Neural progenitor cell (in vitro differentiated cells): Measurements from ENCODE around the gene MYCBP2. TPM values are rescaled to one million over a fixed set of nuclear protein-coding genes. Genes with fewer than 3 reads are reported as not detected.

Experiments
- DNase-seq: peaks from one replicate; pipeline ENCODE4 v3.0.0-alpha.2; 2016; ENCODE audit warnings: low spot score
- H2AFZ ChIP-seq: fragments of 200-600 bp; sonication (generic); replicated peaks from 2 replicates; pipeline ENCODE4 v1.6.1; 2016; ENCODE audit warnings: antibody characterized with exemption
- H3F3A ChIP-seq: fragments of 200-600 bp; sonication (generic); 2 replicates; pipeline ENCODE4 v1.6.1; 2016; ENCODE audit warnings: antibody characterized with exemption, low read depth
- H3K27ac ChIP-seq: fragments of 200-600 bp; sonication (generic); 2 replicates; pipeline ENCODE4 v1.5.1; 2016; ENCODE audit warnings: mild to moderate bottlenecking
- H3K27me3 ChIP-seq: fragments of 200-600 bp; sonication (generic); 2 replicates; pipeline ENCODE4 v1.6.1; 2016; ENCODE audit warnings: mild to moderate bottlenecking, moderate library complexity
- H3K36me3 ChIP-seq: fragments of 200-600 bp; sonication (generic); 2 replicates; pipeline ENCODE4 v1.5.1; 2016
- H3K4me1 ChIP-seq: fragments of 200-600 bp; sonication (generic); 2 replicates; pipeline ENCODE4 v1.6.1; 2016; ENCODE audit warnings: mixed run types
- H3K4me2 ChIP-seq: fragments of 200-600 bp; sonication (generic); 2 replicates; pipeline ENCODE4 v1.6.1; 2016
- H3K4me3 ChIP-seq: fragments of 200-600 bp; sonication (generic); 2 replicates; pipeline ENCODE4 v1.5.1; 2016
- H3K79me2 ChIP-seq: fragments of 200-600 bp; sonication (generic); 2 replicates; pipeline ENCODE4 v1.6.1; 2016; ENCODE audit warnings: low read depth
- H3K9ac ChIP-seq: fragments of 200-600 bp; sonication (generic); 2 replicates; pipeline ENCODE4 v1.6.1; 2016
- H3K9me3 ChIP-seq: fragments of 200-600 bp; sonication (generic); 2 replicates; pipeline ENCODE4 v1.5.1; 2016; ENCODE audit warnings: low read depth
- H4K20me1 ChIP-seq: fragments of 200-600 bp; sonication (generic); 2 replicates; pipeline ENCODE4 v1.6.1; 2016; ENCODE audit warnings: low read depth
- H3K27ac Mint-ChIP-seq: 3 replicates; pipeline ENCODE4 v1.8.0; 2021; ENCODE audit warnings: mixed read lengths
- H3K27me3 Mint-ChIP-seq: 2 replicates; pipeline ENCODE4 v1.8.0; 2022; ENCODE audit warnings: low read depth, mild to moderate bottlenecking, inconsistent platforms, moderate library complexity, mixed read lengths; ENCODE audit not compliant: insufficient read depth
- H3K36me3 Mint-ChIP-seq: 3 replicates; pipeline ENCODE4 v1.8.0; 2021; ENCODE audit warnings: mixed read lengths
- H3K4me1 Mint-ChIP-seq: 3 replicates; pipeline ENCODE4 v1.8.0; 2021; ENCODE audit warnings: mixed read lengths
- H3K4me3 Mint-ChIP-seq: 3 replicates; pipeline ENCODE4 v1.8.0; 2021; ENCODE audit warnings: mild to moderate bottlenecking, moderate library complexity, mixed read lengths
- H3K9me3 Mint-ChIP-seq: 3 replicates; pipeline ENCODE4 v1.8.0; 2020; ENCODE audit warnings: mixed read lengths
- CTCF ChIP-seq: fragments of 200-600 bp; sonication (generic); IDR thresholded peaks from 2 replicates; pipeline ENCODE4 v1.5.1; 2017; ENCODE audit warnings: antibody characterized with exemption, mild to moderate bottlenecking
- EZH2 ChIP-seq: fragments of 200-600 bp; sonication (generic); IDR thresholded peaks from 2 replicates; pipeline ENCODE4 v1.6.1; 2017; ENCODE audit warnings: antibody characterized with exemption, mild to moderate bottlenecking, moderate library complexity
- EZH2phosphoT487 ChIP-seq: fragments of 200-600 bp; sonication (generic); IDR thresholded peaks from 2 replicates; pipeline ENCODE4 v1.6.1; 2017; ENCODE audit warnings: antibody characterized with exemption
- total RNA-seq: library from RNA; depleted of rRNA; stranded (reverse); fragments of >200 nt; gene quantifications from 2 replicates; pipeline ENCODE4 v1.2.3, GENCODE V29; 2015; ENCODE audit warnings: low replicate concordance

The MYCBP2 gene
- total RNA-seq, 1 donor from 2014 or later, result 37.8 TPM

- Histone ChIP-seq H3K27me3 (no peaks in the 10 kb centered on the region), H2AFZ (no peak overlapping the region), H3K9ac (no peak overlapping the region), H3K4me3 (peak overlapping the region; percentile 33), H4K20me1 (peaks cover 9% of the 10 kb centered on the region), H3K36me3 (no peaks in the 10 kb centered on the region), H3K79me2 (no peaks in the 10 kb centered on the region), H3F3A (peaks cover 34% of the 10 kb centered on the region), H3K4me2 (peak overlapping the region; percentile 72), H3K9me3 (no peaks in the 10 kb centered on the region), H3K4me1 (peaks cover 39% of the 10 kb centered on the region), H3K27ac (peak overlapping the region; percentile 91)
- peaks cover 34% of the 10 kb centered on the region for H3K4me1 Mint-ChIP-seq
- H3K4me3 Mint-ChIP-seq, result peak overlapping the region; percentile 19
- DNase-seq, result peak; percentile 73
- H3K9me3 Mint-ChIP-seq, result no peaks in the 10 kb centered on the region
- H3K27ac Mint-ChIP-seq, result peak overlapping the region; percentile 80
- peaks cover 4% of the 10 kb centered on the region for H3K27me3 Mint-ChIP-seq
- peaks cover 47% of the 10 kb centered on the region for H3K36me3 Mint-ChIP-seq
- TF ChIP-seq EZH2phosphoT487 (no peak), EZH2 (no peak), CTCF (no peak)
Observed at GRCh38 chr13:77048681-77049080, 278.2 kb downstream of the MYCBP2 start.

DNA sequence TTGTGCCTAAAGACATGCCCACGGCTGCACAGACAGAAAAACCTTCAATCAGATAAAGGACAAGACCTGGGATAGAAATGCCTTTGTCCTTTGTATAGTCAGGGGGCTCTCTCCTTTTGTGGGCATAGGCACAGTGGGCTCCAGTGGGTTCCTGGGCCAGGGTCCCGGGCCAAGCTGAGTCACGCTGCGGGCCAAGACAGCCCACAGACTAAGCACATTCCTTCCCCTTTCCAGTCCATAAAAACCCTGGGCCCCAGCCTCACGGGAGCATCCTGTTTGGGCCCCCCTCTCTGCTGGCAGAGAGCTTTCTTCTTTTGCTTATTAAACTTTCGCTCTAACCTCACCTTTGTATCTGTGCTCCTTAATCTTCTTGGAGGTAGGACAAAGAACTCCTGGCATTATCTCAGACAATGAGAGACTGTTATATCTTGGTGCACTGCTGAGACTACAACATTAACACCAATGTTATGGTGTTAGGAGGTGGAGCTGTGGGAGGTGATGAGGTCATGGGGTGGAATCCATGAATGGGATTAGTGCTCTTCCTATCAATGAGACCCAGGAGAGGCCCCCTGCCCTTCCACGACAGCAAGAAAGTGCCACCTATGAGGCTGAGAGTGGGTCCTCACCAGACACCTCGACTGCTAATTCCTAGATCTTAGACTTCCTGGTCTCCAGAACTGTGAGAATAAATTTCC, 279.1 kb downstream of the MYCBP2 start:
- no peak overlapping the region for H2AFZ ChIP-seq
- no peaks in the 10 kb centered on the region for H3K9me3 ChIP-seq
- no peaks in the 10 kb centered on the region for H3K79me2 ChIP-seq
- H3K27ac ChIP-seq, result peak overlapping the region; percentile 91
- peak overlapping the region; percentile 33 for H3K4me3 ChIP-seq
- TF ChIP-seq EZH2, result no peak
- no peak for TF ChIP-seq CTCF
- peak; percentile 80 for TF ChIP-seq EZH2phosphoT487
- H3K9ac ChIP-seq, result no peak overlapping the region
- Mint-ChIP-seq H3K27ac (no peak overlapping the region), H3K27me3 (peaks cover 4% of the 10 kb centered on the region), H3K4me1 (peaks cover 34% of the 10 kb centered on the region), H3K36me3 (peaks cover 50% of the 10 kb centered on the region), H3K4me3 (no peak overlapping the region), H3K9me3 (no peaks in the 10 kb centered on the region)
- DNase-seq, result peak; percentile 71
- H3K36me3 ChIP-seq, result no peaks in the 10 kb centered on the region
- no peaks in the 10 kb centered on the region for H3K27me3 ChIP-seq
- H3K4me2 ChIP-seq, result peak overlapping the region; percentile 72
- H4K20me1 ChIP-seq, result peaks cover 9% of the 10 kb centered on the region
- H3F3A ChIP-seq, result peaks cover 34% of the 10 kb centered on the region
- H3K4me1 ChIP-seq, result peaks cover 39% of the 10 kb centered on the region

DNA sequence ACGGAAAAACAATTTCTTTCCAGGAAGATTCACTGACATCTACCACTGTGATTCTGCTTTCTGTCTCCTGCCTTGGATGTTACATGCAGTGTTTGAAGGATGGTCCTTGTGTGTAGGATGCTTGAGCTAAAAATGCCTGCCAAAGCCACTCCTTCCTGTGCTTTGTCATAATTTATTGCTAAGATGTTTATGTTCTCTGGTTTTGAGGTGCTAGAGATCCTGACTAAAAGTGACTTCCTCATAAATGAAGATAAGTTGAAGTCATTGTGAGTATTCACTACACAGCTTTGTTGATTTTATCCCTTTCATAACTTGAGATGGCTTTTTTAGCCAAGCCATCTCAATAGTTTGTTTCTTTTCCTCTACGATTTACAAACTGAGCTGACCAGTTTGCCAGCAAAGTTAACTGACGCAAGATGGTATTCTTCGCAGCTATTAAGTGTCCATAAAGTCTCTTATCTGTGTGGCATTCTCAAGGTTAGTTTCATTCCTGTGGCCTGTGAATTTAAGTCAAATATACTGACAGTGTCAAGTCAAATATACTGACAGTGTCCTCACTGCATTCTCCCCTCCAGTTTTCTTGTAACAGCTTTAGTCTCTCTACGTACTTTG, 284.2 kb downstream of the MYCBP2 start:
- Mint-ChIP-seq H3K36me3 (peaks cover 25% of the 10 kb centered on the region), H3K4me3 (no peak overlapping the region), H3K4me1 (peaks cover 13% of the 10 kb centered on the region), H3K9me3 (no peaks in the 10 kb centered on the region), H3K27me3 (peaks cover 2% of the 10 kb centered on the region), H3K27ac (no peak overlapping the region)
- Histone ChIP-seq H3K4me1 (peaks cover 17% of the 10 kb centered on the region), H3K9me3 (no peaks in the 10 kb centered on the region), H3K4me3 (no peak overlapping the region), H2AFZ (no peak overlapping the region), H4K20me1 (no peaks in the 10 kb centered on the region), H3K9ac (no peak overlapping the region), H3K4me2 (no peak overlapping the region), H3K27ac (no peak overlapping the region), H3K36me3 (no peaks in the 10 kb centered on the region), H3F3A (peaks cover 11% of the 10 kb centered on the region), H3K79me2 (no peaks in the 10 kb centered on the region), H3K27me3 (no peaks in the 10 kb centered on the region)
- no peak for DNase-seq
- TF ChIP-seq EZH2phosphoT487, result no peak
- no peak for TF ChIP-seq EZH2
- TF ChIP-seq CTCF, result no peak
